Measurements from ENCODE around the gene ACTL10. TPM values are rescaled to one million over a fixed set of nuclear protein-coding genes. Genes with fewer than 3 reads are reported as not detected.

ACTL10 gene
- total and polyA plus RNA-seq, 2 experiments from 2014 or later = 0.71 to 1.9 TPM

DNA sequence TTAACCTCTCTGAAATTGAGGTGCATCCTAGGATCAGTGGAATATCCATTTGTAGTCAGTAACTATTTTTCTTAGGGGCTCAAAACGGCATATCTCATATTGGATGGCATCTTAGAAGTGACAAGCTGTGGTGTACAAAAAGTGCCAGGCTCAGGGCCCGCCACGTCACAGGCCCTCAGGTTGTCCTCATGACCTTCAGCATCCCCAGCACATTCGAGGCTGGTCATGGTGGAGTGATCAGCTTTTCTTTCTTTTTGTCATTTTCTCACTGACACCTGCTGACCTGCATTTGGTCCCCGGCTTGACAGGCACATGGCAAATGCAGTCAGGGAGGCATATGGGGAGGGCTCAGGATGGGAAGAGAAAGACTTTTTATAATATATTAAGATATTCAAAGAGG is 26.5 kb downstream of the ACTL10 start:
- DNase-seq (ENCODE audit: low spot score) = no peak
- Mint-ChIP-seq H3K9me3 (peaks cover 12% of the 10 kb centered on the region), H3K36me3 (ENCODE audit: low read depth) (peaks cover 5% of the 10 kb centered on the region), H3K27me3 (ENCODE audit: insufficient read depth, low read depth, poor library complexity) (peaks cover 15% of the 10 kb centered on the region), H3K4me1 (peaks cover 18% of the 10 kb centered on the region), H3K4me3 (no peak overlapping the region), H3K27ac (no peak overlapping the region)
- H3K27ac ChIP-seq (ENCODE audit: low read depth) = no peak overlapping the region
- H4K20me1 ChIP-seq (replicated peaks; ENCODE audit: insufficient read depth) = no peaks in the 10 kb centered on the region
- no peaks in the 10 kb centered on the region for H3F3A ChIP-seq (replicated peaks; ENCODE audit: low read depth)
- H3K79me2 ChIP-seq (replicated peaks; ENCODE audit: insufficient read depth) = no peaks in the 10 kb centered on the region
- no peaks in the 10 kb centered on the region for H3K36me3 ChIP-seq (ENCODE audit: insufficient read depth)
- no peak; the same call in 2 of the 3 replicates for ATAC-seq
- 0 out of 2 replicates have a peak overlapping the region, but pooled peaks have one; percentile 32 for H3K4me2 ChIP-seq
- peaks cover 7% of the 10 kb centered on the region for H3K4me1 ChIP-seq (ENCODE audit: insufficient read depth)
- TF ChIP-seq ZNF114 (CRISPR knock-in tag; IDR thresholded peaks at IDR 0.05) (no peak), NANOG (IDR thresholded peaks at IDR 0.05; ENCODE audit: borderline replicate concordance) (no peak), EZH2 (IDR thresholded peaks at IDR 0.05; ENCODE audit: low read depth, unreplicated experiment) (no peak), ZNF331 (CRISPR knock-in tag; IDR thresholded peaks at IDR 0.05; ENCODE audit: low read depth) (no peak), CREB1 (CRISPR knock-in tag; IDR thresholded peaks at IDR 0.05; ENCODE audit: low read depth) (no peak), STAT1 (IDR thresholded peaks at IDR 0.05; ENCODE audit: unreplicated experiment) (no peak)
- TF ChIP-seq, protein P1, sequence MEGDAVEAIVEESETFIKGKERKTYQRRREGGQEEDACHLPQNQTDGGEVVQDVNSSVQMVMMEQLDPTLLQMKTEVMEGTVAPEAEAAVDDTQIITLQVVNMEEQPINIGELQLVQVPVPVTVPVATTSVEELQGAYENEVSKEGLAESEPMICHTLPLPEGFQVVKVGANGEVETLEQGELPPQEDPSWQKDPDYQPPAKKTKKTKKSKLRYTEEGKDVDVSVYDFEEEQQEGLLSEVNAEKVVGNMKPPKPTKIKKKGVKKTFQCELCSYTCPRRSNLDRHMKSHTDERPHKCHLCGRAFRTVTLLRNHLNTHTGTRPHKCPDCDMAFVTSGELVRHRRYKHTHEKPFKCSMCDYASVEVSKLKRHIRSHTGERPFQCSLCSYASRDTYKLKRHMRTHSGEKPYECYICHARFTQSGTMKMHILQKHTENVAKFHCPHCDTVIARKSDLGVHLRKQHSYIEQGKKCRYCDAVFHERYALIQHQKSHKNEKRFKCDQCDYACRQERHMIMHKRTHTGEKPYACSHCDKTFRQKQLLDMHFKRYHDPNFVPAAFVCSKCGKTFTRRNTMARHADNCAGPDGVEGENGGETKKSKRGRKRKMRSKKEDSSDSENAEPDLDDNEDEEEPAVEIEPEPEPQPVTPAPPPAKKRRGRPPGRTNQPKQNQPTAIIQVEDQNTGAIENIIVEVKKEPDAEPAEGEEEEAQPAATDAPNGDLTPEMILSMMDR (conservative IDR thresholded peaks at IDR 0.05; ENCODE audit: low read depth in 2 of 2) = no peak
- H3K27me3 ChIP-seq (ENCODE audit: insufficient read depth) = no peaks in the 10 kb centered on the region
- no peaks in the 10 kb centered on the region for H3K9me2 ChIP-seq (ENCODE audit: insufficient read depth)
- no peak overlapping the region for H3K4me3 ChIP-seq
- no peak overlapping the region; the same call in 1 of the 2 replicates for H2AFZ ChIP-seq

DNA sequence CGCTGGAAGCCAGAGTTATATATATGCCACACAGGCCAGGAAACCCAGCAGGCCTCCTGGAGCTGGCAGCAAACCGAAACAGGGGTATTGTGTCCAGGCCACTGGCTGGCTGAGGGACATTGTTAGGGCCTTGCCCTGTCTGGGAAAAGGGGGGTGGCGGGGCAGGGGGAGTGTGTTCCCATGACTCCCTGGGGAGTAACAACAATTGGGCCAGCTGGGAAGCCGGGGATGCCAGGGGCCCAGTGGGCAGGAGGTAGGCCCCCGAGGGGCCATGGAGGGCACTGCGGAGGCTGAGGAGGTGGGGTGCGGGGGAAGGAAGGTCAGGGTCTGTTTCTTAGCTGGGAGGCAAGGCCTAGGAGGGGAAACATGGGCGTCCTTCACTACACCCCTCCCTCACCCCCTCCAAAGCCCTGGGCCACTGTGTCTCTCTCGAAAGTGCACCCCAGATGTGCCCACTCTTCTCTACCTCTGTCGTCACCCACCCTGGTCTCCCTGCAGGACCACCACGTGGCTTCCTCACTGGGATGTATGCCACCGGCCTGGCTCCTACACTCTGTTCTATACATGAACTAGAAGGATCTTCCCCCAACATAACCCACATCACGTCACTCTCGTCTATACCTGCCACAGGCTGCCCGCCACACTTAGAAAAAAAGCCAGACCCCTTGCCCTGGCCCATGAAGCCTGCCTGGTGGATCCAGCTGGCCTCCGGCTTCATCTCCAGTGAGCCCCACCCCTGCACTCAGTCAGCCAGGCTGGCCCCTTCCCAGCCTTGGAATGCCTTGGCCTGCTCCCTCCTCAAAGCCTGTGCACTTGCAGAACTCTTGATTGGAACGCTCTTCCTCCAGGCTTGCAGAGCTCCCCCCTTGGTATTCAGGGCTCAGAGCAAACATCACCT is 27.2 kb downstream of the ACTL10 start:
- Histone ChIP-seq H3K36me3 (ENCODE audit: insufficient read depth) (no peaks in the 10 kb centered on the region), H3K4me2 (no peak overlapping the region), H3K79me2 (replicated peaks; ENCODE audit: insufficient read depth) (no peaks in the 10 kb centered on the region), H3K9me2 (ENCODE audit: insufficient read depth) (no peaks in the 10 kb centered on the region), H3F3A (replicated peaks; ENCODE audit: low read depth) (no peaks in the 10 kb centered on the region), H3K27ac (ENCODE audit: low read depth) (no peak overlapping the region), H4K20me1 (replicated peaks; ENCODE audit: insufficient read depth) (no peaks in the 10 kb centered on the region), H3K27me3 (ENCODE audit: insufficient read depth) (no peaks in the 10 kb centered on the region), H3K4me1 (ENCODE audit: insufficient read depth) (peaks cover 7% of the 10 kb centered on the region), H2AFZ (peak overlapping the region; percentile 80), H3K4me3 (no peak overlapping the region)
- Mint-ChIP-seq H3K9me3 (peaks cover 19% of the 10 kb centered on the region), H3K27me3 (ENCODE audit: insufficient read depth, low read depth, poor library complexity) (peaks cover 15% of the 10 kb centered on the region), H3K4me3 (no peak overlapping the region), H3K36me3 (ENCODE audit: low read depth) (peaks cover 9% of the 10 kb centered on the region), H3K27ac (peak overlapping the region; percentile 2; the same call in 1 of the 2 replicates), H3K4me1 (peaks cover 18% of the 10 kb centered on the region)
- ATAC-seq (peak; percentile 81), DNase-seq (ENCODE audit: low spot score) (peak; percentile 45)
- TF ChIP-seq ZNF331 (CRISPR knock-in tag; IDR thresholded peaks at IDR 0.05; ENCODE audit: low read depth) (no peak), CREB1 (CRISPR knock-in tag; IDR thresholded peaks at IDR 0.05; ENCODE audit: low read depth) (no peak), POLR2AphosphoS5 (IDR thresholded peaks at IDR 0.05; ENCODE audit: low read depth) (no peak), NANOG (IDR thresholded peaks at IDR 0.05; ENCODE audit: borderline replicate concordance) (no peak)
- TF ChIP-seq, protein P2, sequence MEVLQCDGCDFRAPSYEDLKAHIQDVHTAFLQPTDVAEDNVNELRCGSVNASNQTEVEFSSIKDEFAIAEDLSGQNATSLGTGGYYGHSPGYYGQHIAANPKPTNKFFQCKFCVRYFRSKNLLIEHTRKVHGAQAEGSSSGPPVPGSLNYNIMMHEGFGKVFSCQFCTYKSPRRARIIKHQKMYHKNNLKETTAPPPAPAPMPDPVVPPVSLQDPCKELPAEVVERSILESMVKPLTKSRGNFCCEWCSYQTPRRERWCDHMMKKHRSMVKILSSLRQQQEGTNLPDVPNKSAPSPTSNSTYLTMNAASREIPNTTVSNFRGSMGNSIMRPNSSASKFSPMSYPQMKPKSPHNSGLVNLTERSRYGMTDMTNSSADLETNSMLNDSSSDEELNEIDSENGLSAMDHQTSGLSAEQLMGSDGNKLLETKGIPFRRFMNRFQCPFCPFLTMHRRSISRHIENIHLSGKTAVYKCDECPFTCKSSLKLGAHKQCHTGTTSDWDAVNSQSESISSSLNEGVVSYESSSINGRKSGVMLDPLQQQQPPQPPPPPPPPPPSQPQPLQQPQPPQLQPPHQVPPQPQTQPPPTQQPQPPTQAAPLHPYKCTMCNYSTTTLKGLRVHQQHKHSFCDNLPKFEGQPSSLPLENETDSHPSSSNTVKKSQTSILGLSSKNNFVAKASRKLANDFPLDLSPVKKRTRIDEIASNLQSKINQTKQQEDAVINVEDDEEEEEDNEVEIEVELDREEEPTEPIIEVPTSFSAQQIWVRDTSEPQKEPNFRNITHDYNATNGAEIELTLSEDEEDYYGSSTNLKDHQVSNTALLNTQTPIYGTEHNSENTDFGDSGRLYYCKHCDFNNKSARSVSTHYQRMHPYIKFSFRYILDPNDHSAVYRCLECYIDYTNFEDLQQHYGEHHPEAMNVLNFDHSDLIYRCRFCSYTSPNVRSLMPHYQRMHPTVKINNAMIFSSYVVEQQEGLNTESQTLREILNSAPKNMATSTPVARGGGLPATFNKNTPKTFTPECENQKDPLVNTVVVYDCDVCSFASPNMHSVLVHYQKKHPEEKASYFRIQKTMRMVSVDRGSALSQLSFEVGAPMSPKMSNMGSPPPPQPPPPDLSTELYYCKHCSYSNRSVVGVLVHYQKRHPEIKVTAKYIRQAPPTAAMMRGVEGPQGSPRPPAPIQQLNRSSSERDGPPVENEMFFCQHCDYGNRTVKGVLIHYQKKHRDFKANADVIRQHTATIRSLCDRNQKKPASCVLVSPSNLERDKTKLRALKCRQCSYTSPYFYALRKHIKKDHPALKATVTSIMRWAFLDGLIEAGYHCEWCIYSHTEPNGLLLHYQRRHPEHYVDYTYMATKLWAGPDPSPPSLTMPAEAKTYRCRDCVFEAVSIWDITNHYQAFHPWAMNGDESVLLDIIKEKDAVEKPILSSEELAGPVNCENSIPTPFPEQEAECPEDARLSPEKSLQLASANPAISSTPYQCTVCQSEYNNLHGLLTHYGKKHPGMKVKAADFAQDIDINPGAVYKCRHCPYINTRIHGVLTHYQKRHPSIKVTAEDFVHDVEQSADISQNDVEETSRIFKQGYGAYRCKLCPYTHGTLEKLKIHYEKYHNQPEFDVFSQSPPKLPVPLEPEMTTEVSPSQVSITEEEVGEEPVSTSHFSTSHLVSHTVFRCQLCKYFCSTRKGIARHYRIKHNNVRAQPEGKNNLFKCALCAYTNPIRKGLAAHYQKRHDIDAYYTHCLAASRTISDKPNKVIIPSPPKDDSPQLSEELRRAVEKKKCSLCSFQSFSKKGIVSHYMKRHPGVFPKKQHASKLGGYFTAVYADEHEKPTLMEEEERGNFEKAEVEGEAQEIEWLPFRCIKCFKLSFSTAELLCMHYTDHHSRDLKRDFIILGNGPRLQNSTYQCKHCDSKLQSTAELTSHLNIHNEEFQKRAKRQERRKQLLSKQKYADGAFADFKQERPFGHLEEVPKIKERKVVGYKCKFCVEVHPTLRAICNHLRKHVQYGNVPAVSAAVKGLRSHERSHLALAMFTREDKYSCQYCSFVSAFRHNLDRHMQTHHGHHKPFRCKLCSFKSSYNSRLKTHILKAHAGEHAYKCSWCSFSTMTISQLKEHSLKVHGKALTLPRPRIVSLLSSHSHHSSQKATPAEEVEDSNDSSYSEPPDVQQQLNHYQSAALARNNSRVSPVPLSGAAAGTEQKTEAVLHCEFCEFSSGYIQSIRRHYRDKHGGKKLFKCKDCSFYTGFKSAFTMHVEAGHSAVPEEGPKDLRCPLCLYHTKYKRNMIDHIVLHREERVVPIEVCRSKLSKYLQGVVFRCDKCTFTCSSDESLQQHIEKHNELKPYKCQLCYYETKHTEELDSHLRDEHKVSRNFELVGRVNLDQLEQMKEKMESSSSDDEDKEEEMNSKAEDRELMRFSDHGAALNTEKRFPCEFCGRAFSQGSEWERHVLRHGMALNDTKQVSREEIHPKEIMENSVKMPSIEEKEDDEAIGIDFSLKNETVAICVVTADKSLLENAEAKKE (CRISPR knock-in tag; IDR thresholded peaks at IDR 0.05) = no peak
- TF ChIP-seq, protein P1 (conservative IDR thresholded peaks at IDR 0.05; ENCODE audit: low read depth in 2 of 2) = no peak

All from GM23338 (cell line).